GM12892 (cell line): Measurements from ENCODE around the gene TOP2B.

ENCODE experiments used
- DNase-seq: peaks from one replicate; pipeline ENCODE4 v3.0.0; 2011; ENCODE audit not compliant: insufficient read length
- FAIRE-seq: peaks from 2 replicates; lab custom pipeline; 2011; peaks lifted over from hg19 to GRCh38; lab: Jason Lieb, UNC
- POLR2A ChIP-seq: IDR thresholded peaks from 2 replicates; pipeline ENCODE4 v1.6.1; 2011; ENCODE audit warnings: low read depth, low read length, control low read depth
- POLR2AphosphoS5 ChIP-seq: IDR thresholded peaks from 2 replicates; pipeline ENCODE4 v1.6.1; 2011; ENCODE audit warnings: low read depth, low read length, control low read depth
- TAF1 ChIP-seq: IDR thresholded peaks from 2 replicates; pipeline ENCODE4 v1.6.1; 2011; ENCODE audit warnings: low read depth, mild to moderate bottlenecking, control low read depth, low read length, borderline replicate concordance

The TOP2B gene

DNA sequence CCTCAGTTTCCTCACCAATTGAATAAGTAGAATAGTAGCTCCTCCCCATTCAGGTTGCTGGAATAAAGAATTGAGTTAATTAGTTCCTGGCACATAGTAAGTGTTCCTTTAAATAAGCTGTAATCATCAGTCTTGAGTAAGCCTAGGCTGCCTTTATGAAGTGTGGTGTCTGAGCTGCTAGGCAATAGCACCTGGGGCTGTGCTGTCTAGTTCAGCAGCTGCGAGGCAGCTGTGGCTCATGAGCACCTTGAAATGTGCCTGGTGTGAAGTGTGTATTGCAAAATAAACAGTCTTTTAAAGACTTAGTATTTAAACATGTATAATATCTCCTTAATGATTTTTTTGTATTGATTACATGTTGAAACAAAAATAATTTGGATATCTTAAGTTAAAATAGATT, 77.6 kb downstream of the TOP2B start:
- no peak for TF ChIP-seq TAF1
- TF ChIP-seq POLR2A, result no peak
- TF ChIP-seq POLR2AphosphoS5, result no peak
- DNase-seq, result no peak
- FAIRE-seq, result no peak

DNA sequence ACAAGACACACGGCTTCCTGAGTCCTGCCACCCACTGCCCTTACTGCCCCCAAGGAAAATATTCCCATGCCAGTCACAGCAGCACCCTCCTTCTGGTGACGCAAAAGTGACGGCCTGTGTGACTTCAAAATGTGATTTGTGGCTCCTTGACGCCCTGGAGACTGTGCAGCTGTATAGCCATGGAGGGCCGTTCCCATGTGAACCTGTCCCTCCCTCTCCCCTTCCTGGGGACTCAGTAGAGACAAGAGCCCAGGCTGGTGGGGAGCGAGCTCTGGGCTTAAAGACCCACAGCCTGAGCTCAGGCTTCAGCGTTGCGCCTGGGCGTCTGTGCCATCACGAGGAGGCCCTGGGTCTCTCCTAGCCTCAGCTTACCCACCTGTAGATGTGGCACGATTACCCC, 78.2 kb downstream of the TOP2B start:
- no peak for FAIRE-seq
- TF ChIP-seq TAF1 (no peak), POLR2A (no peak), POLR2AphosphoS5 (no peak)
- no peak for DNase-seq

DNA sequence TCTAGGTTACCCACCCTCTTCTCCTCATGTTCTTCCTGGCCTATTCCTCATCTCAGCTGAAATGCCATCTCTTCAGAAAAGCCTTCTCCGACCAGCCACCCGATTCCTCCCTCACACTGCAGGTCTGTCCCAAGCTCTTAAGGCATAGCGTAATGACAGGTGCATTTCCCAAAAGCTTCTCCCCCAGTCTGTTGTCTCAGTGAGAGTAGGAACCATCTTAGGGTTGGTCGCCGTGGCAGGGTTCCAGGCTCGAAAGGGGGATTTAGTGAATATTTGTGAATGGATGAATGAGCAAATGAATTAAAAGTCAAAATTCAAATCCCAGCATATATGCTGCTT, 78.6 kb downstream of the TOP2B start:
- DNase-seq, result no peak
- no peak for TF ChIP-seq POLR2AphosphoS5
- no peak for TF ChIP-seq TAF1
- no peak for FAIRE-seq

- no peak for TF ChIP-seq POLR2AphosphoS5
- no peak for TF ChIP-seq TAF1
- no peak for DNase-seq
- no peak for FAIRE-seq
Observed at GRCh38 chr3:25585361-25586166, 79.1 kb downstream of the TOP2B start.

DNA sequence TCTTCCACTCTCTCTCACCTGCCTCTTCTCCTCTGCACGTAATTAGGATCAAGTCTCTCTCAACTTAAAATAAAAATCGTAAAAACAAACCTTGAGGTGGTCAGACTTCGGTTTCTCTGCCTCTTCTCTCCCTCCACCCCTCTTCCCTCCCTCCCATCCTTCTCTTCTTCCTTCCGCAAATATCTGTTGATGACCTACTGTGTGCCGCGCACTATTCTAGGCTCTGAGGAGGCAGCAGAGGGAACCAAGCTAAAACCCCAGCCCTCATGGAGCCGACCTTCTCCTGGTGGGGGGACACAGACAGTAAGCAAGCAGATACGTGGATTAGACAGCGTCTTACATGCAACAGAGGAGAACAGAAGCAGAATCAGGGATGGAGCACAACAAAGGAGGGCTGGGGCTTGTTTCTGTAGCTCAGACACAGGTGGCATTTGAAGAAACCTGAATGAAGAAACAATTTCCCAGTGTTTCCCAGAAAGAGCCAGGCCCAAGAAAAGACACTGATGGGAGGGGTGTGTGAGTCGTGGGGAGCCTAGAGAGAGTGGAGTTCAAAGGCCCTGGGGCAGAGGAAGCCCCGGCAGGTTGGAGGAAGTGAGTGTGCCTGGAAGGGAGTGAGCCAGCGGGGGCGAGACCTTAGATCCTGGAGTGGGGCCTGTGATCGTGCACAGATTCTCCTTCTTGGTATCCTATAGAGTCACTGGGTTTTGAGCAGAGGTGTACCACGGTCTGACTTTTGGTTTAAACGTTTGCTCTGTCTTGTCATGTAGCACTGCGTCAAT, 80.5 kb downstream of the TOP2B start:
- no peak for TF ChIP-seq TAF1
- no peak for TF ChIP-seq POLR2AphosphoS5
- TF ChIP-seq POLR2A, result no peak
- DNase-seq (no peak), FAIRE-seq (no peak)

- DNase-seq (no peak), FAIRE-seq (no peak)
- no peak for TF ChIP-seq POLR2AphosphoS5
- no peak for TF ChIP-seq TAF1
- no peak for TF ChIP-seq POLR2A
Observed at GRCh38 chr3:25583343-25583742, 81.4 kb downstream of the TOP2B start.

DNA sequence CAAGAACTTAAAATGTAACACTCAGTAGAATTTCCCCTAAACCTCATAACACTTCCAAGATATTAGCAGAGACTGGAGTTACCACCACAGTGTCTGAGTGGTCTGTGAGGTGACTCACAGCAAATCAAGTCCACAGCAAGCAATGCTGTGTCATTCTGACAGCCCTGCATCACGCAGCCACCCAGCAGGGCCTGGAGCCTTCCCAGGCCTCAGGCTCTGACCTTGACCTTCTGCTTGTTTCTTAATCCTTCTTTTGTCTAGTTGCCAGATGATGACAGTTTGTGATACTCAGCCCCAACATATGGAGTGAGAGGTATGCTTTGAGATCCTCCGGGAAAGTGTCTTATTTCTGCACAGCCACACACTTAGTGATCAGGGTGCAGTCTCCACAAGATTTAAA, 82.5 kb downstream of the TOP2B start:
- DNase-seq (no peak), FAIRE-seq (no peak)
- no peak for TF ChIP-seq POLR2AphosphoS5
- no peak for TF ChIP-seq TAF1
- TF ChIP-seq POLR2A, result no peak

DNA sequence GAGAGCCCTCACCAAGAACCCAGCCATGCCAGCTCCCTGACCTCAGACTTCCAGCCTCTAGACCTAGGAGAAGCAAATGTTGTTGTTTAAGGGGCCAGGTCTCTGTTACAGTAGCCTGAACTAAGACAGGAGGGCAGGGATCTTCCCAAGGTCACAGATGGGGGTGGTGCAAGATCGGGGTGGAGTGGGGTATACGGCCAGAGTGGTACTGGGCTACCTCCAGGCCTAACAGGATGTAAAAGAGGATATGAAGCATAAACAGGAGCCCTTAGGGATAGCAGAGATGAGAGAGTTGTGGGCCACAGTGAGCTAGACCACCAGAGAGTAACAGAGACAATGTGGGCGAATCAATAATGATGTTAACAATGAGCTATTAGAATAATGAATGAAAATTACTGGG, 82.9 kb downstream of the TOP2B start:
- no peak for FAIRE-seq
- TF ChIP-seq TAF1 (no peak), POLR2A (no peak), POLR2AphosphoS5 (no peak)

GRCh38 chr3:25581335-25581734, 83.4 kb downstream of the TOP2B start:
- no peak for FAIRE-seq
- no peak for DNase-seq
- TF ChIP-seq TAF1 (no peak), POLR2A (no peak), POLR2AphosphoS5 (no peak)

More for the DNA sequence above, 82.9 kb downstream of the TOP2B start:
- DNase-seq, result no peak

GRCh38 chr3:25580534-25580933, 84.2 kb downstream of the TOP2B start:
- TF ChIP-seq POLR2AphosphoS5, result no peak
- TF ChIP-seq TAF1, result no peak
- no peak for TF ChIP-seq POLR2A
- no peak for DNase-seq
- FAIRE-seq, result no peak

DNA sequence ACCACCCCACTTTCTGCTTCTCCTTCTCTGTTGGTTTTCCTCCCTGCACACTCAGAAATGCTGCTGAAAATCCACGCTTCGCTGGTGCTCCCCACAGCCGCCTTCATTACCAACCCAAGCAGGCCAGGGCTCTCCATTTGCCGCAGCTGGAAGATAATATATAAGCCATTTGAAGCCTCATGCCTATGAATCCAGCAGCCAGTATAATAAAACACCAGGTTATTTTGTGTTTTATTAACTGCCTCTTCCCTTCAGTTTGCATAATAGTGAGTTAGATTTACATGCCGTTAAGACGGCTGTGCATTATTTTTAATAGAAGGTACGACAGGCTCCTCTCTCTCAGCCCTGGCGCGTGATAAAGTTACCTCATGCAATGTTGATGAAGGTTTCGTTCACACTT, 86.6 kb downstream of the TOP2B start:
- no peak for DNase-seq
- TF ChIP-seq POLR2A, result no peak
- TF ChIP-seq TAF1, result no peak
- no peak for TF ChIP-seq POLR2AphosphoS5
- FAIRE-seq, result no peak
